HUES64 (cell line): ENCODE measurements around the gene CD164L2. TPM values are rescaled to one million over a fixed set of nuclear protein-coding genes. Genes with fewer than 3 reads are reported as not detected.
"Not testable (repeated sequence)": the region's sequence is repeated elsewhere in the genome, so short reads cannot be mapped to it uniquely, and the experiment has no call there.

ENCODE experiments used
- H3K27ac ChIP-seq: 2 replicates; pipeline ENCODE4 v1.7.0; 2013; ENCODE audit warnings: low read depth, low read length, inconsistent platforms
- H3K27me3 ChIP-seq: 2 replicates; pipeline ENCODE4 v1.6.1; 2013; ENCODE audit warnings: mild to moderate bottlenecking, low read length; ENCODE audit not compliant: insufficient read depth
- H3K36me3 ChIP-seq: 2 replicates; pipeline ENCODE4 v1.6.1; 2013; ENCODE audit warnings: mild to moderate bottlenecking, low read length; ENCODE audit not compliant: insufficient read depth
- H3K4me1 ChIP-seq: 2 replicates; pipeline ENCODE4 v1.6.1; 2013; ENCODE audit warnings: mild to moderate bottlenecking, low read length, moderate library complexity; ENCODE audit not compliant: insufficient read depth
- H3K4me3 ChIP-seq: 2 replicates; pipeline ENCODE4 v1.5.1; 2013; ENCODE audit warnings: mild to moderate bottlenecking, low read length, moderate library complexity
- H3K9ac ChIP-seq: 2 replicates; pipeline ENCODE4 v1.6.1; 2013; ENCODE audit warnings: mild to moderate bottlenecking, low read depth, low read length
- H3K9me3 ChIP-seq: 2 replicates; pipeline ENCODE4 v1.6.1; 2013; ENCODE audit warnings: low read depth, low read length; ENCODE audit not compliant: insufficient read depth
- WGBS: fragments of 150-250, 120-280 bp; methylation state at CpG from one replicate; pipeline ENCODE4 v1.1.7; 2013; ENCODE audit warnings: missing lambda C conversion rate; 5-methylcytosine and 5-hydroxymethylcytosine counted together
- polyA plus RNA-seq, 2 experiments: library from polyadenylated mRNA; stranded (reverse); fragments of 50-300 nt; gene quantifications; one replicate each; pipeline ENCODE4 v1.2.3, GENCODE V29; 2013

CD164L2 gene
- polyA plus RNA-seq (2013, experiment 1 of 2) = 0.55 TPM
- 0.63 TPM for polyA plus RNA-seq (2013, experiment 2 of 2)

GRCh38 chr1:27383039-27383605 lies at the start of gene CD164L2:
CD164L2 (minus strand) TSS chr1:27383333; CDS start chr1:27383239, 94 bp downstream.
- Histone ChIP-seq H3K27me3 (peaks cover 15% of the 10 kb centered on the region), H3K27ac (no peak within 1 kb of the TSS), H3K9me3 (no peaks in the 10 kb centered on the region), H3K36me3 (no peaks in the 10 kb centered on the region), H3K4me1 (no peaks in the 10 kb centered on the region), H3K9ac (peak within 1 kb of the TSS; percentile 67), H3K4me3 (peak within 1 kb of the TSS; percentile 58)
- WGBS = 8% methylated on average over 43 of the region's 43 CpGs

DNA sequence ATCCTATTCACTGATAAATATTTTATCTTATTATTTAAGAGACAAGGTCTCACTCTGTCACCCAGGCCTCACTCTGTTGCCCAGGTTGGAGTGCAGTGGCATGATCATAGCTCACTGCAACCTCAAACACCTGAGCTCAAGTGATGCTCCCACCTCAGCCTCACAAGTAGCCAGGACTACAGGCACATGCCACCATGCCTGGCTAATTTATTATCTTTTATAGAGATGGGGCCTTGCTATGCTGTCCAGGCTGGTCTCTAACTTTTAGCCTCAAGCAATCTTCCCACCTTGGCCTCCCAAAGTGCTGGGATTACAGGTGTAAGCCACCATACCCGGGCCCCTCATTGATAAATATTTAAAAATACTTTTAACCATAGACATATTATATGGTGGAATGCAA lies 49.6 kb upstream of the CD164L2 start:
- peaks cover 57% of the 10 kb centered on the region for H3K4me1 ChIP-seq
- H3K4me3 ChIP-seq, H3K9ac ChIP-seq, H3K27me3 ChIP-seq, H3K36me3 ChIP-seq, H3K9me3 ChIP-seq, H3K27ac ChIP-seq: not testable (repeated sequence)
- WGBS = no CpG with 5 or more reads among the region's 1 CpG

DNA sequence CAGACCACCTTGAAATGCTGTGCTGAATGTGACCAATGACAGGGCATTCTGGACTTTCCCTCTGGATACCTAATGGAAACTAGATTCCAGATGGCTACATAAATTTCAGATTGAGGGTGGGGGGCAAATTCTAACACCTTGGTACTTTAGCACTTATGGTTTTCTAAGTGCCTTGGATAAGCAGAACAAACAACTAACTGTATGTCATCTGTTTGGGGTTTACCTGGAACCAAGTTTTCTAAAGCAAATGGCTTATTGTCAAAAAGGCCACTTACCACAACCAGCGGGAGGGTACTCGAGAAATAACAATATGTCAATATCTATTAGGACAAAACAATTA lies 48.4 kb upstream of the CD164L2 start:
- Histone ChIP-seq H3K36me3 (peaks cover 15% of the 10 kb centered on the region), H3K9ac (no peak overlapping the region), H3K4me1 (peaks cover 49% of the 10 kb centered on the region), H3K4me3 (no peak overlapping the region), H3K27ac (peak overlapping the region; percentile 51; the same call in 1 of the 2 replicates), H3K27me3 (no peaks in the 10 kb centered on the region), H3K9me3 (no peaks in the 10 kb centered on the region)
- WGBS = 80% methylated on average over 1 of the region's 2 CpGs

DNA sequence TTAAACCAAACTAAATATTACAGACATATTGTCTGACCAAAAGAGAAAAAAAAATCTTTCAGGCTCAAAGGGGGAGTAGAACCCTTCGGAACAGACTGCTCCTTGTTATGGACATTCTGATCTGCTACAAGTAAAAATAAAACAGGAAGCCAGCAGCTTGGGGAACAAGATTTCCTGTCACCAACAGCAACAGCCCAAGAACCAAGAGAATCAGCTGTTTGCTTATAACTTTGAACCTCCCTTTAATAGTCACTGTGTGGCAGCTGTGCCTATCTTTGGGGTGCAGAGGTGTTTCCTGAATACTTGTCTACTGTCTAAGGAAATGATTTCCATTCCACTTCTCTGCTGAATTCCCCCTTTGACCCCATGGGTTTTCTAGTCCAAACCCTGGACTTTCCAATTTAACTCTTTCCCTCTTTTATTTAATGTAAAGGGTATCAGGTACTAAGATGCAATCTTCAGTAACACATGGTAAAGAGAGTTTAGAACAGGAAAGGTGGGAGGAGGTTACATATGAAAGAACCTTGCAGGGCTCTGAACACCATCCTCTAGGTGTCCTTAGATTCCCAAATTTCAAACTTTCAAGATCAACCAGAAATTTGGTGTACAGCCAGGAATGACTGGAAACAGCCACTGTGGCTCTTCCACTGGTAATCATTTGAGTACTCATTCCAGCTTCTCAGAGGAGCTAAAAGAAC lies 47.9 kb upstream of the CD164L2 start:
- Histone ChIP-seq H3K27me3 (no peaks in the 10 kb centered on the region), H3K9ac (0 out of 2 replicates have a peak overlapping the region, but pooled peaks have one; percentile 24), H3K4me1 (peaks cover 44% of the 10 kb centered on the region), H3K27ac (peak overlapping the region; percentile 51), H3K9me3 (no peaks in the 10 kb centered on the region), H3K4me3 (no peak overlapping the region), H3K36me3 (peaks cover 19% of the 10 kb centered on the region)
- 81% methylated on average over 1 of the region's 1 CpG for WGBS

DNA sequence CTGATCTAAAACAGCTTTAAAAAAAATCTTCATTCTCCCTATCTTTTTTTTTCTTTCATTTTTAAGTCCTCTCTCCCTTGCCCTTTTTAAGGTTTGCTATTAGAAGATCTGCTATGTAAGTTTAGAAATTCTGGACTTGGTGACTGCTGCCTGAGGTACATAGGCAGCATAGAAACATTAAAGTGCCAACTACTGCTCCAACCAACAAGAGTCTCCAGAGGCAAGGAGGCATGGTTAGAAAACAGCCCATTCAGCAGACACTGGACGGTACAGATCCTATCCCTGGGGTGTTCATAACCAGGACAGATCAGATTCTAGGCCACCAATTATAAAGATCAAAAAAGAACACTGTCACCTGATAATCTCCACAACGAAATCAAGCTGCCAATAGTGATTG lies 45.9 kb upstream of the CD164L2 start:
- peaks cover 21% of the 10 kb centered on the region for H3K36me3 ChIP-seq
- 66% methylated on average over 2 of the region's 2 CpGs for WGBS
- H3K9ac ChIP-seq = peak overlapping the region; percentile 50; the same call in 1 of the 2 replicates
- H3K9me3 ChIP-seq = no peaks in the 10 kb centered on the region
- H3K4me1 ChIP-seq = peaks cover 41% of the 10 kb centered on the region
- no peak overlapping the region for H3K4me3 ChIP-seq
- peak overlapping the region; percentile 43 for H3K27ac ChIP-seq
- no peaks in the 10 kb centered on the region for H3K27me3 ChIP-seq

DNA sequence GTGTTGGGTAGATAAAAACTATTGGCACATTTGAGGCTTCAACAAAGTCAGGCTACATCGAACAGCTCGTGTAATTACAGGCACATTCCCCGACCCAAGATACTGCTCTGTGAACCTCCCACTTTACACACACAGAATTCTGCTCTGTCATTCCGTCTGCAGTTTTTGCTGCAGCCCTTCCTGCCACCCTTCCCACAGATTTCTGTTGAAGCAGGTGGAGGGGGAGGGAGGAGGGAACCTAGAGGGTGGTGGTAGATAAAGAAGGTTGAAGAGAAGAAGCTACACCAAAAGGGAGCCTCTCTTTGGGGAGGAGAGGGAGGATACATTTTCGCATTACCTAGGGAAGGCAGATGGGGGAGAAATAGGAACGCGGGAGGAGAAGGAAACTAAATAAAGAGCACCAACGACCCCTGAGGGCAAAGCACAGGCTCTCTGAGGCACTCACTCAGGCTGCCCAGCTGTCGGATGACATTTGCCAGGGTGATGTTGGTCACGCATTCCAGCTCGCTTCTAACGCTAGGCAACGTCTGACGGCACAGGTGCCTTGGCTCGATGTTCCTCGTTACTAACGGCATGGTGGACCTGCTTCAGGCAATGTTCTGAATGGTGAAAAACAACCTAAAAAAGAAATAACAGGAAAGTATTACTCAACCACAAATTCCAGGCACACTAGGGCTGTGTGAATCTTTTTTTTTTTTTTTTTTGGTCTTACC lies 45.3 kb upstream of the CD164L2 start:
- 43% methylated on average over 17 of the region's 17 CpGs for WGBS
- peak overlapping the region; percentile 43 for H3K27ac ChIP-seq
- H3K9ac ChIP-seq = peak overlapping the region; percentile 50; the same call in 1 of the 2 replicates
- no peaks in the 10 kb centered on the region for H3K9me3 ChIP-seq
- H3K27me3 ChIP-seq = no peaks in the 10 kb centered on the region
- peaks cover 21% of the 10 kb centered on the region for H3K36me3 ChIP-seq
- H3K4me1 ChIP-seq = peaks cover 47% of the 10 kb centered on the region
- no peak overlapping the region for H3K4me3 ChIP-seq

GRCh38 chr1:27427816-27428315 lies 44.7 kb upstream of the CD164L2 start:
- no peaks in the 10 kb centered on the region for H3K27me3 ChIP-seq
- peak overlapping the region; percentile 33; the same call in 1 of the 2 replicates for H3K9ac ChIP-seq
- no peaks in the 10 kb centered on the region for H3K9me3 ChIP-seq
- H3K4me3 ChIP-seq = no peak overlapping the region
- H3K36me3 ChIP-seq = peaks cover 21% of the 10 kb centered on the region
- peaks cover 47% of the 10 kb centered on the region for H3K4me1 ChIP-seq
- H3K27ac ChIP-seq = peak overlapping the region; percentile 34
- WGBS = 85% methylated on average over 2 of the region's 2 CpGs

- H3K27me3 ChIP-seq = no peaks in the 10 kb centered on the region
- no peak overlapping the region for H3K4me3 ChIP-seq
- H3K27ac ChIP-seq = no peak overlapping the region
- H3K36me3 ChIP-seq = peaks cover 21% of the 10 kb centered on the region
- H3K9me3 ChIP-seq = no peaks in the 10 kb centered on the region
- peaks cover 47% of the 10 kb centered on the region for H3K4me1 ChIP-seq
- 90% methylated on average over 2 of the region's 2 CpGs for WGBS
- no peak overlapping the region for H3K9ac ChIP-seq
Measured at GRCh38 chr1:27427329-27427728, 44.2 kb upstream of the CD164L2 start.

DNA sequence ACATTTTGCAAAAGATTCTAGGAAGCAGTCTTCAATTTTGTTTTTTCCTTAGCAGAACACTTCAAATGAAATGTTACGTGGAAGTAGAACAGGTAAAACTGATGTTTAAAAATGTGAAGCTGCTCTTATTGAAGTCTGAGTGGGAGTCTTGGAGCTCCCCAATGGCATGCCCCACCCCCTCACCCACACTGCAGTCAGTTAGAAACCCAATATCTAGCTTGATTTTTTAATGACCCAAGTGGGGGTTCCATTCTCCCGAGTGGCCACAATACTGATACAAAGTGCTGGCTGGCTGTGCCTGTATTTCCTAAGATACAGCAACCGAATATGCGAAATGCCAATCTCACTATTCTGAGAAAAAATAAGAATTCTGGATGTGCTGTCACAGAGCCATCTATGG lies 40.6 kb upstream of the CD164L2 start:
- Histone ChIP-seq H3K4me1 (peaks cover 34% of the 10 kb centered on the region), H3K9me3 (no peaks in the 10 kb centered on the region), H3K9ac (no peak overlapping the region), H3K4me3 (no peak overlapping the region), H3K27ac (no peak overlapping the region), H3K36me3 (peaks cover 21% of the 10 kb centered on the region), H3K27me3 (no peaks in the 10 kb centered on the region)
- 95% methylated on average over 4 of the region's 4 CpGs for WGBS

DNA sequence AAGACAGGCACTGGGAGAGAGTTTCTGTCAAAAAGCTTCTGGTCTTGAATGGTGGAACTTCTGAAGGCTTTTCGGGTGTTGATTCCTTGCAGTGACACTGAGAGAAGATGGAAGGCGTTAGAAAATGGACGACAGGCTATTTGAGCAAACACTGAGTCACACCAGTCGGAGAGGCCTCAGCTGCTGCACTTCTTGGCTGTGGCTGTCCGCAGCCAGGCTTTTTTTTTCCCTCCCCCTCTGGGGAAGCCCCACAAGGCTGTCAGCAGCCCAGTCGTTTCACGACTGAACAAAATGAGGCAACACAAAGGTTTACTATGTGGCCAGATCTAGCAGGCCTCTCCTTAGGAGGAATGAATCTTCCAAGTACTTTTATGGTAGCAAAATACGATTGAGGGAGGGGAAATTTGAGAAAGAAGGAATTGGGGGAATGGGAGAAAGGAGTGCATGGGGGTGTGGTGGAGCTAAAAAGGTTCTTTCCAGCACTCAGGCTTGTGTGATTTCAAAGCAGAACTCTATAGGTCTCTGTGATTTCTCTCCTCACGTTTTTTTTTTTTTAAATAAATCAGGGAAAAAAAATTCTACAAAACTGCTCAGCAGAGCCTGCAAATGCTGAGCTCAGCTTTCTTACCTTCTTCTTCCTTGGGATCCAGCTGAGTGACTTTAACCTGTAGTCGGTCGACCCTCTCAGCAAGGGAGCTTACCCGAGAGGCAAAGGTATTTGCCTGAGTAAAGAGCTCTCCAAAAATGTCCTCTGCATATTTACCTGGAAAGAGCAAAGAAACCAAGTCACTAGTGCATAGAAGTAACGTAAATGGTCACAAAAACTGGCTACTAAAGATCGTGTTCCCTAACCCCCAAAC lies 35.4 kb upstream of the CD164L2 start:
- H3K9ac ChIP-seq = peak overlapping the region; percentile 48; the same call in 1 of the 2 replicates
- peaks cover 50% of the 10 kb centered on the region for H3K36me3 ChIP-seq
- no peaks in the 10 kb centered on the region for H3K9me3 ChIP-seq
- H3K27me3 ChIP-seq = no peaks in the 10 kb centered on the region
- peaks cover 25% of the 10 kb centered on the region for H3K4me1 ChIP-seq
- 32% methylated on average over 14 of the region's 14 CpGs for WGBS
- H3K27ac ChIP-seq = peak overlapping the region; percentile 85
- H3K4me3 ChIP-seq = no peak overlapping the region; the same call in 1 of the 2 replicates
